Stomach (tissue), 9 donors: Measurements from ENCODE around the gene DNAH17. TPM values are rescaled to one million over a fixed set of nuclear protein-coding genes. Genes with fewer than 3 reads are reported as not detected.

Experiments
- DNase-seq, 2 donors: peaks; one replicate each; pipeline versions ENCODE4 v3.0.0 to v3.0.0-alpha.2; 2013 to 2019
- H3K27ac ChIP-seq, 5 donors: fragments of 200-600 bp in 4 of 5; sonication (generic) in 4 of 5; one replicate each; pipeline ENCODE4 v1.5.1; 2013 to 2019; ENCODE audit warnings: mild to moderate bottlenecking in 1 of 5, moderate library complexity in 1 of 5
- H3K27me3 ChIP-seq, 3 donors: fragments of 200-600 bp; sonication (generic); one replicate each; pipeline ENCODE4 v1.5.1; 2017 to 2019; ENCODE audit warnings: mixed run types in 1 of 3
- H3K36me3 ChIP-seq, 4 donors: fragments of 200-600 bp; sonication (generic); 1 replicate in 3 of 4; 2 replicates in 1 of 4; pipeline ENCODE4 v1.5.1; 2016 to 2019
- H3K4me1 ChIP-seq, 4 donors: fragments of 200-600 bp; sonication (generic); one replicate each; pipeline ENCODE4 v1.5.1; 2016 to 2019
- H3K4me3 ChIP-seq, 4 donors: fragments of 200-600 bp; sonication (generic) in 3 of 4; one replicate each; pipeline ENCODE4 v1.5.1; 2016 to 2019; ENCODE audit warnings: mild to moderate bottlenecking in 1 of 4
- H3K9me3 ChIP-seq, 4 donors: fragments of 200-600 bp; sonication (generic); one replicate each; pipeline ENCODE4 v1.5.1; 2016 to 2019
- CTCF ChIP-seq, 7 experiments: fragments of 450-650 bp in 4 of 7; fragments of 200-600 bp in 3 of 7; sonication (generic) in 3 of 7; IDR thresholded peaks; one replicate each; pipeline ENCODE4 v1.5.1; 2016 to 2019; ENCODE audit warnings: antibody characterized with exemption in 7 of 7, control low read depth in 2 of 7, mild to moderate bottlenecking in 1 of 7
- EP300 ChIP-seq: sonication (generic); formaldehyde crosslinking; IDR thresholded peaks from one replicate; pipeline ENCODE4 v1.6.1; 2017; ENCODE audit warnings: antibody characterized with exemption
- POLR2A ChIP-seq, 4 donors: fragments of 450-650 bp; IDR thresholded peaks; one replicate each; pipeline ENCODE4 v1.6.1; 2016; ENCODE audit warnings: antibody characterized with exemption in 4 of 4, control low read depth in 2 of 4, mild to moderate bottlenecking in 1 of 4, moderate library complexity in 1 of 4
- POLR2AphosphoS5 ChIP-seq, 3 donors: sonication (generic); formaldehyde crosslinking; IDR thresholded peaks; one replicate each; pipeline ENCODE4 v1.6.1; 2016; ENCODE audit warnings: antibody characterized with exemption in 3 of 3
- WGBS, 5 donors: extraction: QIAGEN DNeasy Blood & Tissue Kit in 3 of 5; methylation state at CpG; one replicate each; pipeline versions ENCODE4 v1.1.5 to v1.1.7; 2013 to 2018; 5-methylcytosine and 5-hydroxymethylcytosine counted together
- intact Hi-C: fragments of 100-400 bp; cut with DNase I; formaldehyde crosslinking; loops from one replicate; pipeline ENCODE4 v1.15.1; 2023; ENCODE audit warnings: low total_unique reads
- polyA plus RNA-seq, 3 donors: library from polyadenylated mRNA; stranded (reverse); fragments of 200-250 nt; gene quantifications; one replicate each; pipeline ENCODE4 v1.2.3, GENCODE V29; 2013
- total RNA-seq, 5 donors: library from RNA; depleted of rRNA; stranded (reverse); fragments of >200 nt; gene quantifications; one replicate each; pipeline versions ENCODE4 v1.1.0 to v1.2.3, GENCODE V29; 2014 to 2016
- donor health status: healthy with polysubstance abuse.
- donor health status: Bipolar disorder and iron deficiency.
- donor health status: healthy.

DNAH17 gene
- total and polyA plus RNA-seq, 8 donors: 0.03 to 2.4 (median 0.45) TPM; not detected in 5

GRCh38 chr17:78387977-78388941 lies 188.9 kb downstream of the DNAH17 start:
- TF ChIP-seq POLR2AphosphoS5 (IDR thresholded peaks at IDR 0.05) (no peak), POLR2A (IDR thresholded peaks at IDR 0.05) (no peak), CTCF (IDR thresholded peaks at IDR 0.05) (no peak), EP300 (no peak)
- Histone ChIP-seq H3K27me3 (no peaks in the 10 kb centered on the region), H3K9me3 (no peaks in the 10 kb centered on the region), H3K4me3 (no peak overlapping the region), H3K4me1 (peaks cover 53 to 97% (median 67%) of the 10 kb centered on the region in 4 donors), H3K36me3 (peaks cover 1 to 19% (median 9%) of the 10 kb centered on the region in 4 donors), H3K27ac (peak overlapping the region; percentile 37 to 95 (median 82))
- 49 to 58% (median 52%) methylated on average over 10 of the region's 10 CpGs for WGBS, 5 donors
- DNase-seq: no peak
- intact Hi-C loops: no loop called here

GRCh38 chr17:78384479-78385175 lies 192.6 kb downstream of the DNAH17 start:
- no peak for TF ChIP-seq EP300
- TF ChIP-seq CTCF (IDR thresholded peaks at IDR 0.05): no peak
- no peak for TF ChIP-seq POLR2AphosphoS5 (IDR thresholded peaks at IDR 0.05)
- no peak for TF ChIP-seq POLR2A (IDR thresholded peaks at IDR 0.05)
- WGBS, 5 donors: 69 to 82% (median 81%) methylated on average over 23 of the region's 23 CpGs
- DNase-seq: no peak
- no peaks in the 10 kb centered on the region for H3K27me3 ChIP-seq
- peaks cover 66 to 100% (median 82%) of the 10 kb centered on the region in 4 donors for H3K4me1 ChIP-seq
- H3K27ac ChIP-seq: peak overlapping the region; percentile 51 to 95 (median 82)
- H3K9me3 ChIP-seq: no peaks in the 10 kb centered on the region
- H3K36me3 ChIP-seq: peaks cover 0 to 3% (median 0%) of the 10 kb centered on the region in 4 donors
- no peak overlapping the region for H3K4me3 ChIP-seq
- intact Hi-C loops: no loop called here

GRCh38 chr17:78383725-78384471 lies 193.3 kb downstream of the DNAH17 start:
- peak overlapping the region in 4 of 5 donors; percentile 81 to 95 (median 88) for H3K27ac ChIP-seq
- H3K36me3 ChIP-seq: peaks cover 0 to 3% (median 0%) of the 10 kb centered on the region in 4 donors
- H3K9me3 ChIP-seq: no peaks in the 10 kb centered on the region
- 42 to 58% (median 48%) methylated on average over 15 of the region's 15 CpGs for WGBS, 5 donors
- peaks cover 67 to 99% (median 86%) of the 10 kb centered on the region in 4 donors for H3K4me1 ChIP-seq
- DNase-seq: peak; percentile 57 to 71
- H3K27me3 ChIP-seq: no peaks in the 10 kb centered on the region
- intact Hi-C loops: no loop called here
- TF ChIP-seq CTCF (IDR thresholded peaks at IDR 0.05): no peak
- TF ChIP-seq EP300: peak; percentile 84
- peak; percentile 63 to 91 (median 71) for TF ChIP-seq POLR2AphosphoS5 (IDR thresholded peaks at IDR 0.05)
- no peak overlapping the region for H3K4me3 ChIP-seq
